HUES6 (cell line): Measurements from ENCODE around the gene COA8.

ENCODE experiments used
- H3K27ac ChIP-seq: 2 replicates; pipeline ENCODE4 v1.7.0; 2013; ENCODE audit warnings: low read depth, mild to moderate bottlenecking, low read length, inconsistent platforms
- H3K27me3 ChIP-seq: 2 replicates; pipeline ENCODE4 v1.6.1; 2013; ENCODE audit warnings: low read length; ENCODE audit not compliant: control insufficient read depth, insufficient read depth
- H3K36me3 ChIP-seq: 2 replicates; pipeline ENCODE4 v1.6.1; 2013; ENCODE audit warnings: low read length; ENCODE audit not compliant: control insufficient read depth, insufficient read depth
- H3K4me1 ChIP-seq: 2 replicates; pipeline ENCODE4 v1.6.1; 2013; ENCODE audit warnings: low read length; ENCODE audit not compliant: control insufficient read depth, insufficient read depth
- H3K4me3 ChIP-seq: 2 replicates; pipeline ENCODE4 v1.5.1; 2013; ENCODE audit warnings: low read depth, low read length
- H3K9ac ChIP-seq: one replicate; pipeline ENCODE4 v1.6.1; 2013; ENCODE audit warnings: mild to moderate bottlenecking, low read length
- H3K9me3 ChIP-seq: 2 replicates; pipeline ENCODE4 v1.6.1; 2013; ENCODE audit warnings: low read depth, low read length; ENCODE audit not compliant: control insufficient read depth, insufficient read depth

Gene COA8

GRCh38 chr14:103624860-103625259 lies 62.1 kb downstream of the COA8 start:
- no peak overlapping the region for H3K4me3 ChIP-seq
- H3K27ac ChIP-seq = no peak overlapping the region
- no peak overlapping the region for H3K9ac ChIP-seq
- H3K9me3 ChIP-seq = no peaks in the 10 kb centered on the region
- peaks cover 14% of the 10 kb centered on the region; the same call in 1 of the 2 replicates for H3K4me1 ChIP-seq
- no peaks in the 10 kb centered on the region for H3K27me3 ChIP-seq
- no peaks in the 10 kb centered on the region for H3K36me3 ChIP-seq

- H3K9ac ChIP-seq = no peak overlapping the region
- no peaks in the 10 kb centered on the region for H3K27me3 ChIP-seq
- H3K36me3 ChIP-seq = no peaks in the 10 kb centered on the region
- H3K4me3 ChIP-seq = no peak overlapping the region
- H3K27ac ChIP-seq = no peak overlapping the region
- peaks cover 16% of the 10 kb centered on the region for H3K4me1 ChIP-seq
- no peaks in the 10 kb centered on the region for H3K9me3 ChIP-seq
Measured at GRCh38 chr14:103625356-103626095, 62.8 kb downstream of the COA8 start.

GRCh38 chr14:103626146-103626850 lies 63.5 kb downstream of the COA8 start:
- H3K36me3 ChIP-seq = no peaks in the 10 kb centered on the region
- H3K27me3 ChIP-seq = no peaks in the 10 kb centered on the region
- no peaks in the 10 kb centered on the region for H3K9me3 ChIP-seq
- no peak overlapping the region for H3K9ac ChIP-seq
- peaks cover 19% of the 10 kb centered on the region for H3K4me1 ChIP-seq
- no peak overlapping the region for H3K27ac ChIP-seq
- H3K4me3 ChIP-seq = no peak overlapping the region

- H3K27ac ChIP-seq = peak overlapping the region; percentile 98; the same call in 1 of the 2 replicates
- peaks cover 19% of the 10 kb centered on the region for H3K4me1 ChIP-seq
- H3K9me3 ChIP-seq = no peaks in the 10 kb centered on the region
- no peaks in the 10 kb centered on the region for H3K27me3 ChIP-seq
- peak overlapping the region; percentile 96; the same call in 1 of the 2 replicates for H3K4me3 ChIP-seq
- H3K9ac ChIP-seq = peak overlapping the region; percentile 94
- 0 out of 2 replicates have a peak, but pooled peaks cover 4% of the 10 kb centered on the region for H3K36me3 ChIP-seq
Measured at GRCh38 chr14:103627073-103628025, 64.6 kb downstream of the COA8 start.

GRCh38 chr14:103628221-103628683 lies 65.5 kb downstream of the COA8 start:
- H3K36me3 ChIP-seq = peaks cover 5% of the 10 kb centered on the region; the same call in 1 of the 2 replicates
- H3K27me3 ChIP-seq = no peaks in the 10 kb centered on the region
- H3K4me1 ChIP-seq = peaks cover 19% of the 10 kb centered on the region
- H3K4me3 ChIP-seq = peak overlapping the region; percentile 96
- H3K9me3 ChIP-seq = no peaks in the 10 kb centered on the region
- peak overlapping the region; percentile 98 for H3K27ac ChIP-seq
- peak overlapping the region; percentile 94 for H3K9ac ChIP-seq

GRCh38 chr14:103628684-103629502 lies 66.1 kb downstream of the COA8 start, which contains the start of gene KLC1:
Gene KLC1 (plus strand): TSS chr14:103629211. CDS start chr14:103654565, 25,354 bp downstream.
- Histone ChIP-seq H3K27ac (peak within 1 kb of the TSS; percentile 98), H3K4me1 (peaks cover 19% of the 10 kb centered on the region), H3K4me3 (peak within 1 kb of the TSS; percentile 96), H3K9me3 (no peaks in the 10 kb centered on the region), H3K36me3 (peaks cover 7% of the 10 kb centered on the region; the same call in 1 of the 2 replicates), H3K27me3 (no peaks in the 10 kb centered on the region), H3K9ac (peak within 1 kb of the TSS; percentile 94)

GRCh38 chr14:103629503-103630121 lies 66.9 kb downstream of the COA8 start:
- Histone ChIP-seq H3K4me3 (peak overlapping the region; percentile 96), H3K27ac (peak overlapping the region; percentile 98; the same call in 1 of the 2 replicates), H3K9ac (peak overlapping the region; percentile 94), H3K36me3 (peaks cover 7% of the 10 kb centered on the region; the same call in 1 of the 2 replicates), H3K9me3 (no peaks in the 10 kb centered on the region), H3K4me1 (peaks cover 19% of the 10 kb centered on the region), H3K27me3 (no peaks in the 10 kb centered on the region)

GRCh38 chr14:103630364-103631108 lies 67.8 kb downstream of the COA8 start:
- Histone ChIP-seq H3K9ac (no peak overlapping the region), H3K4me1 (peaks cover 16% of the 10 kb centered on the region), H3K9me3 (no peaks in the 10 kb centered on the region), H3K27me3 (no peaks in the 10 kb centered on the region), H3K4me3 (peak overlapping the region; percentile 96), H3K36me3 (peaks cover 12% of the 10 kb centered on the region; the same call in 1 of the 2 replicates), H3K27ac (no peak overlapping the region)

GRCh38 chr14:103633391-103633790 lies 70.6 kb downstream of the COA8 start:
- no peaks in the 10 kb centered on the region for H3K9me3 ChIP-seq
- no peak overlapping the region for H3K4me3 ChIP-seq
- H3K9ac ChIP-seq = no peak overlapping the region
- peaks cover 7% of the 10 kb centered on the region for H3K4me1 ChIP-seq
- H3K27me3 ChIP-seq = no peaks in the 10 kb centered on the region
- no peak overlapping the region for H3K27ac ChIP-seq
- peaks cover 20% of the 10 kb centered on the region for H3K36me3 ChIP-seq
